ENCODE data around the gene KLHDC4.

The KLHDC4 gene

DNA sequence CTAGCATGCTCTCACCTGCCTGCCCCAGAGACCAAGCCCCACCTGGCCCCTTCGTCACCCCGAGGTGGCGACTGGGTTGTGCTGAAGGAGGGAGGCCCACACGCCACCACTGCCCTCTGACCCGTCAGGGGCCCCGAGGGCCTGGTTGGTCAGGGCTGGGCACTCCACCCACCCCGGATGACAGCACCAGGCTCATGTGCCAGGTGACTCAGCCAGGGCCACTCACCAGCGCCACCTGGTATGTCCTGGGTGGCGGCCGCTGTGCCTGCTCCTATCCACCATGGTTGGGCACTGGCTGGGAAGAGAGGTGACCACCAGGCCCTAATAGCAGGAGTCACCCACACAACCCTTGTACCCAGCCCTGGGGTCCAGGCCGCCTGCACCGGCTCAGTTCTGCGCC, 94.6 kb downstream of the KLHDC4 start:
- DNase-seq (ENCODE audit: insufficient read length, low spot score) (no peak), FAIRE-seq (no peak)
- TF ChIP-seq CTCF (IDR thresholded peaks at IDR 0.05; ENCODE audit: insufficient read depth, missing control alignments), result no peak

GRCh38 chr16:87669672-87670071, 96.1 kb downstream of the KLHDC4 start:
- no peak for FAIRE-seq
- no peak for TF ChIP-seq CTCF (IDR thresholded peaks at IDR 0.05; ENCODE audit: insufficient read depth, missing control alignments)
- DNase-seq (ENCODE audit: insufficient read length, low spot score), result no peak

- no peak for TF ChIP-seq CTCF (IDR thresholded peaks at IDR 0.05; ENCODE audit: insufficient read depth, missing control alignments)
- no peak for DNase-seq (ENCODE audit: insufficient read length, low spot score)
- no peak for FAIRE-seq
These were observed 97.8 kb downstream of the KLHDC4 start for GRCh38 chr16:87667946-87668345.

DNA sequence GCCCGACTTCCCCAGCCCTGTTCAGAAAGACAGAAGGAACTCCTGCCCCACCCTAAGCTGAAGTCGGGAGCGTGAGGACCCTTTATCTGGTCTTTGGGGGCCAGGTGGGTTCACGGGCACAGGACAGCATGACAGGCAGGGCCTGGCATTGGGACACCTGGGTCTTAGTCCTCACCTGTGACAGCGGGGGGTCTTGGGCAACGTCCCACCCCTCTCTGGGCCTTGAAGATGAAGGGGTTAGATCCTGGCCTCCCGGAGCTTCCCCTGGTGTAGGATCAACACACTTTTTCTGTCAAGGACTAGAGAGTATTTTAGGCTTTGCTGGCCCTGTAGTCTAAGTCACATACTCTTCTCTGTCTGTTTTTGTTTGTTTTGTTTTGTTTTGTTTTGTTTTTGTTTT, 98.3 kb downstream of the KLHDC4 start:
- TF ChIP-seq CTCF (IDR thresholded peaks at IDR 0.05; ENCODE audit: insufficient read depth, missing control alignments), result no peak
- FAIRE-seq (no peak), DNase-seq (ENCODE audit: insufficient read length, low spot score) (no peak)

DNA sequence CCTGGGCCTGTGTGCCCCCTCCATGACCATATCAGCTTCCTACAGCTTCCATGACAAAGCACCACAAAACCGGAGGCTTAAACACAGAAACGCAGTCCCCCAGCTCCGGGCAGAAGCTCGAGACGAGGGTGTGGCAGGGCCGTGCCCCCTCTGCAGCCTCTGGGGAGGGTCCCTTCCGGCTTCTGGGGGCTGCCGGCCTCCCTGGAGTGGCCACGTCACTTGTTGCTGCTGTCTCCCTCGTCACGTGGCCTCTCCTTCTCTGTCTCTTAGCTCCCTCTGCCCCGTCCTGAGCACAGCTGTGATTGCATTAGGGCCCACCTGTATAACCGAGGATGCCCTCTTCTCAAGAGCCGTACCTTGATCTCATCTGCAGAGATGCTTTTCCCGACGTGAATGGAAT, 98.9 kb downstream of the KLHDC4 start:
- no peak for TF ChIP-seq CTCF (IDR thresholded peaks at IDR 0.05; ENCODE audit: insufficient read depth, missing control alignments)
- FAIRE-seq (no peak), DNase-seq (ENCODE audit: insufficient read length, low spot score) (no peak)

GRCh38 chr16:87665193-87665592, 100.6 kb downstream of the KLHDC4 start:
- no peak for DNase-seq (ENCODE audit: insufficient read length, low spot score)
- no peak for FAIRE-seq
- TF ChIP-seq CTCF (IDR thresholded peaks at IDR 0.05; ENCODE audit: insufficient read depth, missing control alignments), result no peak

- no peak for TF ChIP-seq CTCF (IDR thresholded peaks at IDR 0.05; ENCODE audit: insufficient read depth, missing control alignments)
- FAIRE-seq (no peak), DNase-seq (ENCODE audit: insufficient read length, low spot score) (no peak)
These were observed 101.0 kb downstream of the KLHDC4 start for GRCh38 chr16:87664792-87665191.

Data from D721Med (cell line).